ENCODE data around the gene PALD1. TPM values are rescaled to one million over a fixed set of nuclear protein-coding genes. Genes with fewer than 3 reads are reported as not detected.

The PALD1 gene
- total and polyA plus RNA-seq, 9 of the 15 experiments (the other 6 are each of a cell fraction or from before 2014, with no cell fraction given): 0.03 to 0.29 (median 0.09) TPM; not detected in 2

DNA sequence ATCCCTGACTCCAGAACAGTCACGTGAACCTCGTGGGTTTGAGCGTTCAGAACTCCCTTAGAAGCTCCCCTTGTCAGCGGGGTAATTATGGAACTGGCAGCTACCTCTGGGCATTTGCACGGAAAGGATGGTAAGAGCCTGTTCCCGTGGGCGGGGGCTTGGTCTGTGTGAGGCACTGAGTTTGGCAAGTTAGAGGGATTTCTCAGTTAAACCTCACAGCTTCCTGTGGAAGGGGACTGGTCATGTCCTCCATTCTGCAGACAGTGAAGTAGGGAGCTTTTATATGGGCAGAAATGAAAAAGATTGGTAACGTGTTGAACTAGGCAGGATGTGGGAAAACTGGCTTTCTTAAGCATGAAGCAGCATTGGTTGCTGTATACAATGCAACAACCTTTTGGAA, 16.0 kb downstream of the PALD1 start (continued):
- TF ChIP-seq, protein P1, sequence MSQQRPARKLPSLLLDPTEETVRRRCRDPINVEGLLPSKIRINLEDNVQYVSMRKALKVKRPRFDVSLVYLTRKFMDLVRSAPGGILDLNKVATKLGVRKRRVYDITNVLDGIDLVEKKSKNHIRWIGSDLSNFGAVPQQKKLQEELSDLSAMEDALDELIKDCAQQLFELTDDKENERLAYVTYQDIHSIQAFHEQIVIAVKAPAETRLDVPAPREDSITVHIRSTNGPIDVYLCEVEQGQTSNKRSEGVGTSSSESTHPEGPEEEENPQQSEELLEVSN (IDR thresholded peaks at IDR 0.05; ENCODE audit: borderline replicate concordance in 1 of 2, extremely low read depth in 1 of 2, insufficient read depth in 1 of 2, insufficient read length in 1 of 2, low read depth in 1 of 2, low read length in 1 of 2, poor library complexity in 1 of 2, severe bottlenecking in 1 of 2): no peak
- TF ChIP-seq FOXJ2 (tag; IDR thresholded peaks at IDR 0.05) (no peak), SREBF1 (IDR thresholded peaks at IDR 0.05; ENCODE audit: borderline replicate concordance, low read depth, low read length) (no peak), THAP12 (CRISPR knock-in tag; IDR thresholded peaks at IDR 0.05) (no peak), SIN3B (IDR thresholded peaks at IDR 0.05; ENCODE audit: low read depth) (no peak), CC2D1A (IDR thresholded peaks at IDR 0.05) (no peak), HIVEP1 (CRISPR knock-in tag; IDR thresholded peaks at IDR 0.05) (no peak), ZNF592 (IDR thresholded peaks at IDR 0.05) (no peak), CHD2 (IDR thresholded peaks at IDR 0.05; ENCODE audit: low read depth, low read length) (no peak), NFYB (IDR thresholded peaks at IDR 0.05; ENCODE audit: extremely low read depth, insufficient read length) (no peak)
- TF ChIP-seq, protein P2, sequence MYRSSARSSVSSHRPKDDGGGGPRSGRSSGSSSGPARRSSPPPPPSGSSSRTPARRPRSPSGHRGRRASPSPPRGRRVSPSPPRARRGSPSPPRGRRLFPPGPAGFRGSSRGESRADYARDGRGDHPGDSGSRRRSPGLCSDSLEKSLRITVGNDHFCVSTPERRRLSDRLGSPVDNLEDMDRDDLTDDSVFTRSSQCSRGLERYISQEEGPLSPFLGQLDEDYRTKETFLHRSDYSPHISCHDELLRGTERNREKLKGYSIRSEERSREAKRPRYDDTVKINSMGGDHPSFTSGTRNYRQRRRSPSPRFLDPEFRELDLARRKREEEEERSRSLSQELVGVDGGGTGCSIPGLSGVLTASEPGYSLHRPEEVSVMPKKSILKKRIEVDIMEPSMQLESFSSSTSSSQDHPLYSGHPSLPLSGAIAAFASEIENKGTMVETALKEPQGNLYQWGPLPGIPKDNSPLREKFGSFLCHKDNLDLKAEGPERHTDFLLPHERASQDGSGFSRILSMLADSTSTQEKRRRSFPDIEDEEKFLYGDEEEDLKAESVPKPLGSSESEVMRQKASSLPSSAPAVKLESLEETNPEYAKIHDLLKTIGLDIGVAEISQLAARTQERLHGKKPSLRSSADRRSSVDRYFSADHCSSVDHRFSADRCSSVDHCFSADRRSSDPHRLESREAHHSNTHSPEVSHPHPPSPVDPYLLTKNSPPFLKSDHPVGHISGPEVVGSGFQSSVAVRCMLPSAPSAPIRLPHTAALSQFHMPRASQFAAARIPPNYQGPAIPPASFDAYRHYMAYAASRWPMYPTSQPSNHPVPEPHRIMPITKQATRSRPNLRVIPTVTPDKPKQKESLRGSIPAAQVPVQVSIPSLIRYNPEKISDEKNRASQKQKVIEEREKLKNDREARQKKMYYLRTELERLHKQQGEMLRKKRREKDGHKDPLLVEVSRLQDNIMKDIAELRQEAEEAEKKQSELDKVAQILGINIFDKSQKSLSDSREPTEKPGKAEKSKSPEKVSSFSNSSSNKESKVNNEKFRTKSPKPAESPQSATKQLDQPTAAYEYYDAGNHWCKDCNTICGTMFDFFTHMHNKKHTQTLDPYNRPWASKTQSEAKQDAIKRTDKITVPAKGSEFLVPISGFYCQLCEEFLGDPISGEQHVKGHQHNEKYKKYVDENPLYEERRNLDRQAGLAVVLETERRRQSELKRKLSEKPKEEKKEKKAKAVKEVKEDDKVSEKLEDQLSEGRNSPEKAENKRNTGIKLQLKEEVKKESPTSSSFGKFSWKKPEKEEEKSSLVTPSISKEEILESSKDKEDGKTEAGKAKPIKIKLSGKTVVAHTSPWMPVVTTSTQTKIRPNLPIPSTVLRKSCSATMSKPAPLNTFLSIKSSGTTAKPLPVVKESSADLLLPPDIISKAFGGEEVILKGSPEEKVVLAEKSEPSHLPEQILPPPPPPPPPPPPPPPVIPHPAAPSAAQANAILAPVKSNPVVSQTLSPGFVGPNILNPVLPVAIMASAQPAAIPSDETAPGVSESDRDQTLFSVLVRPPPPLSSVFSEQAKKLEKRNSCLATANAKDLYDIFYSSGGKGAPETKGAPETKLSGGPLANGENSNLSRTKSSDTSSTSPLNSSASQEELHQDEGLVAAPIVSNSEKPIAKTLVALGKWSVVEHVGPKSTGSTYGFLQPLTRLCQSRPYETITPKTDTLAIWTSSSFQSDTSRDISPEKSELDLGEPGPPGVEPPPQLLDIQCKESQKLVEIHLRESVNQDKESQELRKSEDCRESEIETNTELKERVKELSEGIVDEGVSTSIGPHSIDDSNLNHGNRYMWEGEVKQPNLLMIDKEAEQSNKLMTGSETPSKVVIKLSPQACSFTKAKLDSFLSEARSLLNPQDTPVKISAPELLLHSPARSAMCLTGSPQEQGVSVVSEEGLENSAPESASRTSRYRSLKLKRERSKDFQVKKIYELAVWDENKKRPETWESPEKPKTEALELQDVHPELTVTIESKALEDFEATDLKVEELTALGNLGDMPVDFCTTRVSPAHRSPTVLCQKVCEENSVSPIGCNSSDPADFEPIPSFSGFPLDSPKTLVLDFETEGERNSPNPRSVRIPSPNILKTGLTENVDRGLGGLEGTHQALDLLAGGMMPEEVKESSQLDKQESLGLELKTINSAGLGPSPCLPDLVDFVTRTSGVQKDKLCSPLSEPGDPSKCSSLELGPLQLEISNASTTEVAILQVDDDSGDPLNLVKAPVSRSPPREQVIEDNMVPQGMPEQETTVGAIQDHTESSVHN (IDR thresholded peaks at IDR 0.05; ENCODE audit: borderline replicate concordance in 1 of 2, low read depth in 1 of 2): no peak
